Stimulated activated naive B cell treated with anti-CD40 and anti-IgM and Interleukin-4, amounts not matched to agents 10 μg/mL and 1 μg/mL and 100 μg/mL, for 72 hours (primary cell): ENCODE measurements around the gene CIZ1.
"Not testable (repeated sequence)": the region's sequence is repeated elsewhere in the genome, so short reads cannot be mapped to it uniquely, and the experiment has no call there.

Source experiments
- ATAC-seq, 2 donors: fragments of 150-1000 bp; cut with Tn5 transposase; replicated peaks; 2 replicates each; pipeline ENCODE4 v1.10.0; 2021; ENCODE audit warnings: moderate library complexity in 1 of 2
- DNase-seq: peaks from one replicate; pipeline ENCODE4 v3.0.0; 2021
- H3K27ac Mint-ChIP-seq: one replicate; pipeline ENCODE4 v1.8.0; 2022; ENCODE audit warnings: mild to moderate bottlenecking, mixed read lengths
- H3K27me3 Mint-ChIP-seq, 2 donors: one replicate each; pipeline ENCODE4 v1.8.0; 2022; ENCODE audit warnings: mixed read lengths in 2 of 2
- H3K36me3 Mint-ChIP-seq, 2 donors: one replicate each; pipeline ENCODE4 v1.8.0; 2022; ENCODE audit warnings: mixed read lengths in 2 of 2, mild to moderate bottlenecking in 1 of 2
- H3K4me1 Mint-ChIP-seq, 2 donors: one replicate each; pipeline ENCODE4 v1.8.0; 2022; ENCODE audit warnings: mixed read lengths in 2 of 2, mild to moderate bottlenecking in 1 of 2
- H3K4me3 Mint-ChIP-seq, 2 donors: one replicate each; pipeline ENCODE4 v1.8.0; 2022; ENCODE audit warnings: mild to moderate bottlenecking in 2 of 2, mixed read lengths in 2 of 2, moderate library complexity in 1 of 2
- H3K9me3 Mint-ChIP-seq, 2 donors: one replicate each; pipeline ENCODE4 v1.8.0; 2022; ENCODE audit warnings: mixed read lengths in 2 of 2, mild to moderate bottlenecking in 1 of 2

Gene CIZ1

GRCh38 chr9:128187361-128187760 lies 4.0 kb downstream of the CIZ1 start:
- Mint-ChIP-seq H3K36me3 (peaks cover 39 to 50% of the 10 kb centered on the region in 2 donors), H3K27ac (no peak overlapping the region), H3K9me3 (no peaks in the 10 kb centered on the region), H3K27me3 (no peaks in the 10 kb centered on the region), H3K4me3 (no peak overlapping the region), H3K4me1 (peaks cover 19 to 35% of the 10 kb centered on the region in 2 donors)
- ATAC-seq: no peak
- DNase-seq: no peak

GRCh38 chr9:128185979-128186965 lies 5.1 kb downstream of the CIZ1 start:
- DNase-seq (no peak), ATAC-seq (no peak)
- Mint-ChIP-seq H3K27me3 (no peaks in the 10 kb centered on the region), H3K4me1 (peaks cover 17 to 28% of the 10 kb centered on the region in 2 donors), H3K9me3 (no peaks in the 10 kb centered on the region), H3K36me3 (peaks cover 48 to 59% of the 10 kb centered on the region in 2 donors), H3K4me3 (no peak overlapping the region), H3K27ac (no peak overlapping the region)

GRCh38 chr9:128182893-128183588 lies 8.3 kb downstream of the CIZ1 start:
- ATAC-seq (no peak), DNase-seq (no peak)
- Mint-ChIP-seq H3K27ac (no peak overlapping the region), H3K4me1 (peaks cover 8 to 11% of the 10 kb centered on the region in 2 donors), H3K36me3 (peaks cover 67 to 69% of the 10 kb centered on the region in 2 donors), H3K4me3 (no peak overlapping the region), H3K27me3 (no peaks in the 10 kb centered on the region), H3K9me3 (no peaks in the 10 kb centered on the region)

GRCh38 chr9:128181480-128181879 lies 9.9 kb downstream of the CIZ1 start:
- not testable (repeated sequence) for H3K9me3 Mint-ChIP-seq, H3K27ac Mint-ChIP-seq, H3K27me3 Mint-ChIP-seq, H3K4me1 Mint-ChIP-seq, H3K4me3 Mint-ChIP-seq, DNase-seq, ATAC-seq
- H3K36me3 Mint-ChIP-seq: peaks cover 61 to 67% of the 10 kb centered on the region in 2 donors

- no peak overlapping the region for H3K27ac Mint-ChIP-seq
- no peak overlapping the region for H3K4me3 Mint-ChIP-seq
- no peak for ATAC-seq
- no peaks in the 10 kb centered on the region for H3K9me3 Mint-ChIP-seq
- H3K36me3 Mint-ChIP-seq: peaks cover 59 to 64% of the 10 kb centered on the region in 2 donors
- no peak for DNase-seq
- peaks cover 2 to 6% of the 10 kb centered on the region in 2 donors for H3K4me1 Mint-ChIP-seq
- H3K27me3 Mint-ChIP-seq: no peaks in the 10 kb centered on the region
These were observed 10.9 kb downstream of the CIZ1 start for GRCh38 chr9:128180447-128180846.

- DNase-seq (no peak), ATAC-seq (no peak)
- Mint-ChIP-seq H3K36me3 (peaks cover 58 to 67% of the 10 kb centered on the region in 2 donors), H3K27ac (no peak overlapping the region), H3K27me3 (no peaks in the 10 kb centered on the region), H3K9me3 (no peaks in the 10 kb centered on the region), H3K4me1 (peaks cover 2 to 6% of the 10 kb centered on the region in 2 donors), H3K4me3 (no peak overlapping the region)
These were observed 11.4 kb downstream of the CIZ1 start for GRCh38 chr9:128180001-128180400.

GRCh38 chr9:128178806-128179431 lies 12.5 kb downstream of the CIZ1 start:
- Mint-ChIP-seq H3K27ac (no peak overlapping the region), H3K27me3 (no peaks in the 10 kb centered on the region), H3K36me3 (peaks cover 56 to 73% of the 10 kb centered on the region in 2 donors), H3K4me3 (no peak overlapping the region), H3K4me1 (peaks cover 2 to 4% of the 10 kb centered on the region in 2 donors), H3K9me3 (no peaks in the 10 kb centered on the region)
- ATAC-seq: no peak
- no peak for DNase-seq

GRCh38 chr9:128175726-128176125 lies 15.6 kb downstream of the CIZ1 start:
- Mint-ChIP-seq H3K27ac (no peak overlapping the region), H3K36me3 (peaks cover 34 to 49% of the 10 kb centered on the region in 2 donors), H3K4me1 (no peaks in the 10 kb centered on the region), H3K9me3 (no peaks in the 10 kb centered on the region), H3K27me3 (no peaks in the 10 kb centered on the region), H3K4me3 (no peak overlapping the region)
- DNase-seq: no peak
- no peak for ATAC-seq

- Mint-ChIP-seq H3K27me3 (no peaks in the 10 kb centered on the region), H3K4me3 (no peak overlapping the region), H3K36me3 (peaks cover 28 to 43% of the 10 kb centered on the region in 2 donors), H3K27ac (no peak overlapping the region), H3K4me1 (no peaks in the 10 kb centered on the region), H3K9me3 (no peaks in the 10 kb centered on the region)
- DNase-seq (no peak), ATAC-seq (no peak)
These were observed 16.2 kb downstream of the CIZ1 start for GRCh38 chr9:128175102-128175563.

GRCh38 chr9:128174062-128174461 lies 17.3 kb downstream of the CIZ1 start:
- no peak for ATAC-seq
- Mint-ChIP-seq H3K27ac (no peak overlapping the region), H3K27me3 (no peaks in the 10 kb centered on the region), H3K4me1 (peaks cover 0 to 2% of the 10 kb centered on the region in 2 donors), H3K9me3 (no peaks in the 10 kb centered on the region), H3K36me3 (peaks cover 23 to 41% of the 10 kb centered on the region in 2 donors), H3K4me3 (no peak overlapping the region)
- DNase-seq: no peak

- Mint-ChIP-seq H3K9me3 (no peaks in the 10 kb centered on the region), H3K27ac (no peak overlapping the region), H3K4me1 (peaks cover 0 to 2% of the 10 kb centered on the region in 2 donors), H3K36me3 (peaks cover 26 to 42% of the 10 kb centered on the region in 2 donors), H3K27me3 (no peaks in the 10 kb centered on the region), H3K4me3 (no peak overlapping the region)
- ATAC-seq (no peak), DNase-seq (no peak)
These were observed 21.4 kb downstream of the CIZ1 start for GRCh38 chr9:128169925-128170324.

GRCh38 chr9:128169492-128169891 lies 21.9 kb downstream of the CIZ1 start:
- ATAC-seq: no peak
- H3K4me3 Mint-ChIP-seq: no peak overlapping the region

GRCh38 chr9:128168731-128169308 lies 22.6 kb downstream of the CIZ1 start:
- no peak for DNase-seq
- H3K4me3 Mint-ChIP-seq: no peak overlapping the region
- peaks cover 32 to 41% of the 10 kb centered on the region in 2 donors for H3K36me3 Mint-ChIP-seq
- no peak for ATAC-seq
- H3K27me3 Mint-ChIP-seq: no peaks in the 10 kb centered on the region
- H3K9me3 Mint-ChIP-seq: no peaks in the 10 kb centered on the region
- H3K27ac Mint-ChIP-seq: no peak overlapping the region
- H3K4me1 Mint-ChIP-seq: peaks cover 0 to 2% of the 10 kb centered on the region in 2 donors

More at GRCh38 chr9:128169492-128169891, 21.9 kb downstream of the CIZ1 start:
- DNase-seq: no peak
- Mint-ChIP-seq H3K9me3 (no peaks in the 10 kb centered on the region), H3K27ac (no peak overlapping the region), H3K4me1 (peaks cover 0 to 2% of the 10 kb centered on the region in 2 donors), H3K27me3 (no peaks in the 10 kb centered on the region), H3K36me3 (peaks cover 29 to 42% of the 10 kb centered on the region in 2 donors)

- ATAC-seq (no peak), DNase-seq (no peak)
- Mint-ChIP-seq H3K9me3 (no peaks in the 10 kb centered on the region), H3K27ac (no peak overlapping the region), H3K36me3 (peaks cover 40 to 48% of the 10 kb centered on the region in 2 donors), H3K4me1 (peaks cover 5 to 6% of the 10 kb centered on the region in 2 donors), H3K4me3 (no peak overlapping the region), H3K27me3 (no peaks in the 10 kb centered on the region)
These were observed 24.2 kb downstream of the CIZ1 start for GRCh38 chr9:128167209-128167608.
